Stimulated activated CD4-positive, alpha-beta T cell treated with anti-CD3 and anti-CD28 coated beads, Interleukin-1b, Interleukin-23, amount 100 ng/mL, for 24 hours (primary cell): ENCODE results near the gene LYZL4.
A peak's percentile ranks its signal among the peaks of the same experiment; 100 is the strongest.

Source experiments
- DNase-seq, 4 experiments: peaks; one replicate each; pipeline ENCODE4 v3.0.0-alpha.2; 2020; ENCODE audit warnings: low read depth in 4 of 4, low spot score in 1 of 4

The LYZL4 gene

GRCh38 chr3:42410370-42411131 lies at the start of gene LYZL4:
Gene LYZL4, minus strand, starts transcription at chr3:42410610. Its CDS starts 3,359 bp downstream, at chr3:42407251.
- DNase-seq, result no peak

GRCh38 chr3:42459151-42459550 lies 48.7 kb upstream of the LYZL4 start:
- no peak for DNase-seq

- no peak for DNase-seq
Observed at GRCh38 chr3:42456211-42456610, 45.8 kb upstream of the LYZL4 start.

- no peak for DNase-seq
Observed at GRCh38 chr3:42451546-42452230, 41.3 kb upstream of the LYZL4 start.

- no peak for DNase-seq
Observed at GRCh38 chr3:42451116-42451515, 40.7 kb upstream of the LYZL4 start.

- DNase-seq, result no peak
Observed at GRCh38 chr3:42450567-42450966, 40.2 kb upstream of the LYZL4 start.

- no peak for DNase-seq
Observed at GRCh38 chr3:42447481-42447880, 37.1 kb upstream of the LYZL4 start.

- no peak for DNase-seq
Observed at GRCh38 chr3:42446111-42447050, 36.0 kb upstream of the LYZL4 start.

- peak; percentile 62 to 69 (median 67) for DNase-seq
Observed at GRCh38 chr3:42443819-42444436, 33.5 kb upstream of the LYZL4 start.

GRCh38 chr3:42443292-42443691 lies 32.9 kb upstream of the LYZL4 start:
- DNase-seq, result no peak

GRCh38 chr3:42442640-42443039 lies 32.2 kb upstream of the LYZL4 start:
- DNase-seq, result no peak

- DNase-seq, result no peak
Observed at GRCh38 chr3:42441791-42442190, 31.4 kb upstream of the LYZL4 start.

GRCh38 chr3:42440924-42441323 lies 30.5 kb upstream of the LYZL4 start:
- no peak for DNase-seq

GRCh38 chr3:42439261-42440115 lies 29.1 kb upstream of the LYZL4 start:
- DNase-seq, result no peak

- DNase-seq, result no peak
Observed at GRCh38 chr3:42438758-42439157, 28.3 kb upstream of the LYZL4 start.

GRCh38 chr3:42438193-42438592 lies 27.8 kb upstream of the LYZL4 start:
- no peak for DNase-seq

- DNase-seq, result no peak
Observed at GRCh38 chr3:42434777-42435380, 24.5 kb upstream of the LYZL4 start.

GRCh38 chr3:42432485-42432884 lies 22.1 kb upstream of the LYZL4 start:
- DNase-seq, result no peak

- DNase-seq, result no peak
Observed at GRCh38 chr3:42430781-42431532, 20.5 kb upstream of the LYZL4 start.
